GM23248 (cell line): Measurements from ENCODE around the gene KIFC3. TPM values are rescaled to one million over a fixed set of nuclear protein-coding genes. Genes with fewer than 3 reads are reported as not detected.
"Not testable (repeated sequence)": the region's sequence is repeated elsewhere in the genome, so short reads cannot be mapped to it uniquely, and the experiment has no call there.

ENCODE experiments used
- DNase-seq: peaks from one replicate; pipeline ENCODE4 v3.0.0-alpha.2; 2015
- H2AFZ ChIP-seq: fragments of 200-600 bp; sonication (generic); 2 replicates; pipeline ENCODE4 v1.6.1; 2016; ENCODE audit warnings: antibody characterized with exemption
- H3F3A ChIP-seq: fragments of 200-600 bp; sonication (generic); 2 replicates; pipeline ENCODE4 v1.6.1; 2016; ENCODE audit warnings: mild to moderate bottlenecking, antibody characterized with exemption, mixed run types; ENCODE audit not compliant: insufficient read depth
- H3K27ac ChIP-seq: fragments of 200-600 bp; sonication (generic); 2 replicates; pipeline ENCODE4 v1.5.1; 2016; ENCODE audit warnings: mild to moderate bottlenecking
- H3K27me3 ChIP-seq: fragments of 200-600 bp; sonication (generic); replicated peaks from 2 replicates; pipeline ENCODE4 v1.6.1; 2016; ENCODE audit warnings: mild to moderate bottlenecking; ENCODE audit not compliant: insufficient read depth
- H3K36me3 ChIP-seq: fragments of 200-600 bp; sonication (generic); 2 replicates; pipeline ENCODE4 v1.6.1; 2016; ENCODE audit warnings: low read depth, mild to moderate bottlenecking
- H3K4me1 ChIP-seq: fragments of 200-600 bp; sonication (generic); 2 replicates; pipeline ENCODE4 v1.6.1; 2016; ENCODE audit warnings: mild to moderate bottlenecking; ENCODE audit not compliant: insufficient read depth
- H3K4me2 ChIP-seq: fragments of 200-600 bp; sonication (generic); one replicate; pipeline ENCODE4 v1.6.1; 2016; ENCODE audit warnings: mild to moderate bottlenecking; ENCODE audit not compliant: unreplicated experiment
- H3K4me3 ChIP-seq: fragments of 200-600 bp; sonication (generic); 2 replicates; pipeline ENCODE4 v1.5.1; 2016; ENCODE audit warnings: mild to moderate bottlenecking
- H3K79me2 ChIP-seq: fragments of 200-600 bp; sonication (generic); 2 replicates; pipeline ENCODE4 v1.6.1; 2016; ENCODE audit warnings: mild to moderate bottlenecking; ENCODE audit not compliant: insufficient read depth
- H3K9ac ChIP-seq: fragments of 200-600 bp; sonication (generic); 2 replicates; pipeline ENCODE4 v1.6.1; 2016; ENCODE audit warnings: mild to moderate bottlenecking
- H3K9me2 ChIP-seq: fragments of 200-600 bp; sonication (generic); 2 replicates; pipeline ENCODE4 v1.6.1; 2016; ENCODE audit warnings: mixed run types, mild to moderate bottlenecking, moderate library complexity; ENCODE audit not compliant: insufficient read depth
- H3K9me3 ChIP-seq: fragments of 200-600 bp; sonication (generic); one replicate; pipeline ENCODE4 v1.6.1; 2017; ENCODE audit warnings: low read depth
- H4K20me1 ChIP-seq: fragments of 200-600 bp; sonication (generic); 2 replicates; pipeline ENCODE4 v1.6.0; 2016; ENCODE audit not compliant: insufficient read depth
- EZH2 ChIP-seq: fragments of 200-600 bp; sonication (generic); IDR thresholded peaks from 2 replicates; pipeline ENCODE4 v1.6.1; 2018; ENCODE audit warnings: antibody characterized with exemption, mild to moderate bottlenecking; ENCODE audit not compliant: insufficient read depth, poor library complexity, severe bottlenecking
- EZH2phosphoT487 ChIP-seq: fragments of 200-600 bp; sonication (generic); IDR thresholded peaks from 2 replicates; pipeline ENCODE4 v1.6.1; 2018; ENCODE audit warnings: antibody characterized with exemption, moderate library complexity, mild to moderate bottlenecking, low read depth; ENCODE audit not compliant: insufficient read depth
- WGBS, 2 experiments: methylation state at CpG; one replicate each; pipeline ENCODE4 v1.1.6; 2015 to 2017; ENCODE audit warnings: low lambda C conversion rate in 2 of 2, low coverage in 1 of 2; ENCODE audit errors: missing lambda C conversion rate in 2 of 2; 5-methylcytosine and 5-hydroxymethylcytosine counted together
- in situ Hi-C: fragments of 300-500 bp; cut with MboI; formaldehyde crosslinking; loops from 2 replicates; pipeline ENCODE4 v1.15.0; 2020
- polyA plus RNA-seq: library from polyadenylated mRNA; unstranded; fragments of >200 nt; fragmentation: Nextera tagmentation; extraction: Ambion mirVana; gene quantifications from 2 replicates; pipeline ENCODE4 v1.2.1, GENCODE V29; 2016
- total RNA-seq: library from RNA; depleted of rRNA; stranded (reverse); fragments of >200 nt; shearing (Covaris generic); gene quantifications from 2 replicates; pipeline ENCODE4 v1.2.3, GENCODE V29; 2014

KIFC3 gene
- total and polyA plus RNA-seq, 2 experiments from 2014 or later: 27.0 to 65.3 TPM

GRCh38 chr16:57748596-57748995 is 53.7 kb downstream of the KIFC3 start:
- H3K9me2 ChIP-seq: no peaks in the 10 kb centered on the region
- no peaks in the 10 kb centered on the region for H3K4me1 ChIP-seq
- H3K27me3 ChIP-seq: no peaks in the 10 kb centered on the region
- WGBS, 2 experiments: 67 to 68% methylated on average over 11 of the region's 11 CpGs
- H3K36me3 ChIP-seq: no peaks in the 10 kb centered on the region
- DNase-seq: no peak
- no peaks in the 10 kb centered on the region for H3K9me3 ChIP-seq
- in situ Hi-C loops: no loop called here
- no peak overlapping the region for H2AFZ ChIP-seq
- H3K27ac ChIP-seq: no peak overlapping the region
- no peaks in the 10 kb centered on the region for H3K79me2 ChIP-seq
- H3K9ac ChIP-seq: no peak overlapping the region
- no peaks in the 10 kb centered on the region for H4K20me1 ChIP-seq
- no peak overlapping the region for H3K4me2 ChIP-seq
- no peak overlapping the region for H3K4me3 ChIP-seq
- H3F3A ChIP-seq: no peaks in the 10 kb centered on the region
- no peak for TF ChIP-seq EZH2
- no peak for TF ChIP-seq EZH2phosphoT487

DNA sequence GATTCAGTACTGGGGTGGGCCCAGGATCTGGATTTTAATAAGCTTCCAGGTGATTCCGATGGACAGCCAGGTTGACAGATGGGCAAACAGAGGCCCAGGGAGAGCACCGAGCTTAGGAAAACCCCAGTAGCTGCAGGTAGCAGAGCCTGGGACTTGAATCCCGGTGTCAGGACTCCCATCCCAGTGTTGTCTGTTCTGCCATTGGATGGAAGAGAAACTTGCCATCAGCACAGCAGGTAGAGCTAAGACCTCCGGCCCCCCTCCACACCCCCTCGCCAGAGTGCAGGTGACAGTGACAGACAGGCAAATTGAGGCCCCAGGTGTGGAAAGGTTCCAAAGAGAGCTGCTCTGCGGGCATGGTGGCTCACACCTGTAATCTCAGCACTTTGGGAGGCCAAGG is 54.3 kb downstream of the KIFC3 start:
- no peak overlapping the region for H3K4me2 ChIP-seq
- in situ Hi-C loops: no loop called here
- no peak for DNase-seq
- H3F3A ChIP-seq: no peaks in the 10 kb centered on the region
- H3K79me2 ChIP-seq: no peaks in the 10 kb centered on the region
- no peak overlapping the region for H2AFZ ChIP-seq
- H4K20me1 ChIP-seq: no peaks in the 10 kb centered on the region
- no peak overlapping the region for H3K9ac ChIP-seq
- H3K36me3 ChIP-seq: no peaks in the 10 kb centered on the region; the same call in 1 of the 2 replicates
- H3K4me3 ChIP-seq: no peak overlapping the region
- H3K4me1 ChIP-seq: no peaks in the 10 kb centered on the region
- WGBS, 2 experiments: 79 to 83% methylated on average over 6 of the region's 6 CpGs
- no peaks in the 10 kb centered on the region for H3K9me3 ChIP-seq
- TF ChIP-seq EZH2phosphoT487 (no peak), EZH2 (no peak)
- no peaks in the 10 kb centered on the region for H3K9me2 ChIP-seq
- no peaks in the 10 kb centered on the region for H3K27me3 ChIP-seq
- H3K27ac ChIP-seq: no peak overlapping the region

- DNase-seq: no peak
- Histone ChIP-seq H3K9me3 (no peaks in the 10 kb centered on the region), H3F3A (no peaks in the 10 kb centered on the region), H4K20me1 (no peaks in the 10 kb centered on the region), H3K36me3 (no peaks in the 10 kb centered on the region; the same call in 1 of the 2 replicates), H2AFZ (no peak overlapping the region), H3K9ac (no peak overlapping the region), H3K9me2 (no peaks in the 10 kb centered on the region), H3K4me2 (no peak overlapping the region), H3K27ac (no peak overlapping the region), H3K4me3 (no peak overlapping the region), H3K27me3 (no peaks in the 10 kb centered on the region), H3K79me2 (no peaks in the 10 kb centered on the region), H3K4me1 (no peaks in the 10 kb centered on the region)
- TF ChIP-seq EZH2 (no peak), EZH2phosphoT487 (no peak)
- in situ Hi-C loops: no loop called here
- 94 to 99% methylated on average over 11 to 12 of the region's 12 CpGs for WGBS, 2 experiments
Observed at GRCh38 chr16:57747496-57747895, 54.8 kb downstream of the KIFC3 start.

DNA sequence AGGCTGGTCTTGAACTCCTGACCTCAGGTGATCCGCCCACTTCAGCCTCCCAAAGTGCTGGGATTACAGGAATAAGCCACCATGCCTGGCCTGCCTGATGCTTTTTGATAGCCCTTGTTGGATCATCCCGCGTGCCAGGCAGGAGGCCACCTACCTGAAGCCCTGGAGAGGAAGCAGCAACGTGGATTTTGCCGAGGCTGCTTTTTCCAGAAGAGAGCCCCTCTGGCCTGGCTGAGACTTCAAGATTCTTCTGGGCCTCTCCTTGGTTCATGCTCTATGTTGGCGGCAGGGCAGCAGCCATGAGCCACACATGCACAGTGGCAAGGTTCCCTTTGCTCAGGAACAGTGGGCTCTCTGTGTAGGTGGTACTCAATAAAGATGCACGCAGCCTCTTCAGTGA is 55.2 kb downstream of the KIFC3 start:
- no peaks in the 10 kb centered on the region for H3K4me1 ChIP-seq
- no peaks in the 10 kb centered on the region for H3K9me2 ChIP-seq
- no peak overlapping the region for H2AFZ ChIP-seq
- H3F3A ChIP-seq: no peaks in the 10 kb centered on the region
- H3K79me2 ChIP-seq: no peaks in the 10 kb centered on the region
- H3K36me3 ChIP-seq: no peaks in the 10 kb centered on the region; the same call in 1 of the 2 replicates
- no peaks in the 10 kb centered on the region for H3K9me3 ChIP-seq
- no peaks in the 10 kb centered on the region for H3K27me3 ChIP-seq
- no peaks in the 10 kb centered on the region for H4K20me1 ChIP-seq
- TF ChIP-seq EZH2phosphoT487: no peak
- no peak for TF ChIP-seq EZH2
- no peak overlapping the region for H3K27ac ChIP-seq
- 93 to 98% methylated on average over 7 of the region's 7 CpGs for WGBS, 2 experiments
- no peak overlapping the region for H3K4me2 ChIP-seq
- H3K9ac ChIP-seq: no peak overlapping the region
- in situ Hi-C loops: no loop called here
- DNase-seq: no peak
- H3K4me3 ChIP-seq: no peak overlapping the region

- H3K9ac ChIP-seq, DNase-seq, H4K20me1 ChIP-seq, H3K79me2 ChIP-seq, H3K4me1 ChIP-seq, H3K27ac ChIP-seq, H3K9me3 ChIP-seq, H3K27me3 ChIP-seq, H2AFZ ChIP-seq, in situ Hi-C loops, H3K4me2 ChIP-seq, H3F3A ChIP-seq, H3K4me3 ChIP-seq, H3K36me3 ChIP-seq, H3K9me2 ChIP-seq: not testable (repeated sequence)
- 77 to 87% methylated on average over 7 of the region's 7 CpGs for WGBS, 2 experiments
Observed at GRCh38 chr16:57746316-57746715, 56.0 kb downstream of the KIFC3 start.
